DLD1 (cell line): ENCODE measurements around the gene CDKAL1.

ENCODE experiments used
- in situ Hi-C: cut with HindIII; loops from 2 replicates; pipeline ENCODE4 v1.10.0; 2017; ENCODE audit warnings: low sequenced_read_pairs

The CDKAL1 gene

DNA sequence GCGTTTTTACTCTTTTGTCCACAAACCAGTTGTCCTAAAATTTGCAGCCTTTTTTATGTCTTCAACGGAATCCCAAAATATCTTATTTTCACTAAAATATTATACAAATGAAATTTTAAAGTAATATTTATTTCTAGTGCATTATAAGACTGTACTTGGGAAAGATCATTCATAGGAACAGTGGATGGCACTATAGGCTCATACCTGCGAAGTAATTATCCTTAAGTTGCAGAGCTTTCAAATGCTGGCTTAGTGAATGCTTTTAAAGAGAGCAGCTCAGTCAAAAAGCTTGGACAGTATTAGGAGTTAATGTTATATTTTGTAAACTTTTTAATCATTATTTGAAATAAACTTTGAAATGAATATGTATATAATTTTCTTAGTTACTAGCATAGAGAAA is 254.9 kb downstream of the CDKAL1 start:
- in situ Hi-C loops: no loop called here

DNA sequence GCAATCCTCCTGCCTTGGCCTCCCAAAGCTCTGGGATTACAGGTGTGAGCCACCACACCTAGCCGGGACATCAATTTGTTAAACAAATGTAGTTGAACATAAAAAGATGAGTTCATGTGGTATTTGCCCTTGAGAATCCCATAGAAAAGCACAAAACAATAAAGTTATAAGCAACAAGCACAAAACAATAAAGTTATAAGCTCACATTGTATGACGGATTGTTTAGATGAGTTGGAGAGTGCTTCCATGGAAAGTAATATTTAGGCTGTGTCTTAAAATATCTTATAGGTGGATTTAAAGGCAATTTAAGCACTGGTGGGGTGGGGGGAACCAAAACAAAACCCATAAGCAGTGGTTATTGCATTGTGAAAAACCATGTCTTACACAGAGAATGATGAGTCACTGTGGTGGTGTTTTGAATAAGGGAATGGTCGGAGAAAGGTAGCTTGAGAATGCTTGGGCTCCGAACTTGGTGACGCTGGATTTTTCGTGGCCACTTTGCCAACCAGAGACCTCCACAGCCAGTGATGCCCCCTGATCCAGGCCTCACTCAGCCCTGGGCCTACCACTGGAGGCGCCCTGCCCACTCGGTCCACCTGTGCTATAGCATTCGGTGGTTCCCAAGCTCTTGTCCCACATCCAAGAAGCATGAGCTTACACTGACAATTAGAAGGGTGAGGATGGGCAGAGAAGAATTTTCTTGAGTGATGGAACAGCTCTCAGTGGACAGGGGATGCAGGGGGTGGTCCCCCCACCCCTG is 256.0 kb downstream of the CDKAL1 start:
- in situ Hi-C loops: no loop called here

DNA sequence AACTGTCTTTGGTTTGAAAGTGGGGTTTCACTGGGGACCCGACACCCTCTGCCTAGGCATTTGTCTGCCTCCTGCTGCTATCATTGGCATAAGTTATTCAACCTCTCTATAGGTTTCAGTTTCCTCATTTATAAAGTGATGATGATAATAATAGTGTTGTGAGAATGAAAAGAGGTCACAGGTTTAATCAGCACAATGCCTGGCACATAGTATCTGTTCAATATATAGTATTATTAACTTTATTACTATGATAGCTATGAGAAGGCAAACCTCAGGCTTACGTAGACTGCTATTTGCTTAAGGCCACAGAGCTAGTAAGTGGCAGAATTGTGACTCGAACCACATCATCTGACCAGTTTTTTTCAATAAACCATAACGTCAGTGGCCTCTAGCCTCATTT is 256.8 kb downstream of the CDKAL1 start:
- in situ Hi-C loops: no loop called here

DNA sequence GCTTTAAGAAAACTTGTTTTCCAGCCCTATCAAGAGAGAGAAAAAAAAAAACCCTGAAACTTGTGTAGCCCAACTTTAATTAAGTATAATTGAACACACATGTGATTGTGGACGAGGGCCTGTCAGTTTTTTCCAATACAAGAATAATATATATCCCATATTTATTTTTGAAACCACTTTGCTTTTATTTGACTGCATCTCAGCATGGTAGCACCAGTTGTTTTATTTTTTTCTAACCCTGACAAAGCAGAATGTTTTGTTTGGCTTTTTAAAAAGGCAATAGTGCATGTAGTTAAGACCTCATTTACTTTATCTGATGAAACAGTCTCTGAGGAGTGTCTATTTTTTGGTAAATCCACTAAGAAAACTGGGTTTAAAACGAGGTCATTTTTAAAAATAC is 257.7 kb downstream of the CDKAL1 start:
- in situ Hi-C loops: no loop called here

DNA sequence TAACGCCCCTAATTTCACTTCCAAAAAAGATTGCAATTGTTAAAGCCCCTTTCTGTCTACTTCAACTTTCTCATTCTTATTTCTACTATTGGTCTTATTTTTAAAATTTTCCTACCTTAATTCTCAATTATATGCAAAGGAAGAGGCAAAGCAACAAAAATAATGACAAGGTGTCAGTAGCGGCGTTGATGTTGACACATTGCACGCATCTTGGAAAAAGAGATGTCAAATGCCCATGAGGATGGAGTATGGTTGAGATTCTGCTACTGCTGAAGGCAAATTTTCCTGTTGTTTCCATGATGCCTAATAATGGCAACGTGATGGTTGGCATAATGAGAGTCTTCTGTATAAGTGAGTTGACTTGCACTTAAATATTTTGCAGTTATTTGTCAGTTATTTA is 258.9 kb downstream of the CDKAL1 start:
- in situ Hi-C loops: no loop called here

DNA sequence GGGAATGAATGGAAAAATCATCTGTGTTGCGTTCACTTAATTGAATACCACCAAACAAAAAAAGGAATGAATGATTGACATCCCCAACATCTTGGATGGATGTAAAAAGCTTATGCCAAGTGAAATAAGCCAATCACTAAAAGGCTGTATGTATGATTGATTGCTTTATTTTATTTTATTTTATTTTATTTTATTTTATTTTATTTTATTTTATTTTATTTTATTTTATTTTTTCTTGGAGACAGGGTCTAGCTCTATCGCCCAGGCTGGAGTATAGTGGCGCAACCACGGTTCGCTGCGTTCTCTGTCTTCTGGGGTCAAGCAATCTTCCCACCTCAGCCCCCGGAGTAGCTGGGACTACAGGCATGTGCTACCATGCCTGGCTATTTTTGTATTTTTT is 263.3 kb downstream of the CDKAL1 start:
- in situ Hi-C loops: no loop called here

DNA sequence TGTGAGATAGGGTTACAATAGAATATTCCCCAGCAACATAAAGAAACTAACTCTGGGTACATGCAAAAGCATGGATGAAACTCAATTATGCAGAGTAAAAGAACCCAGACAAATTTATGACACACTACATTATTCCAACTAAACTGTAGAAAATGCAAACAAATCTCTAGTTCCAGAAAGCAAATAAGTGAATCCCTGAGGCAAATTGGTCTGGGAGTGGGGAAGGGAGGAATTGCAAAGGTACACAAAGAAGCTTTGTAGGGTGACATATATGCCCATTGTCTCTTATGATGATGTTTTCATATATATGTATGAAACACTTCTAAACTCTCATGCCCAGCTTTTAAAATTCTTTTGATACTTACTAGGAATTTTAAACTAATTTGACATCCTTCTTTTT is 266.0 kb downstream of the CDKAL1 start:
- in situ Hi-C loops: no loop called here

DNA sequence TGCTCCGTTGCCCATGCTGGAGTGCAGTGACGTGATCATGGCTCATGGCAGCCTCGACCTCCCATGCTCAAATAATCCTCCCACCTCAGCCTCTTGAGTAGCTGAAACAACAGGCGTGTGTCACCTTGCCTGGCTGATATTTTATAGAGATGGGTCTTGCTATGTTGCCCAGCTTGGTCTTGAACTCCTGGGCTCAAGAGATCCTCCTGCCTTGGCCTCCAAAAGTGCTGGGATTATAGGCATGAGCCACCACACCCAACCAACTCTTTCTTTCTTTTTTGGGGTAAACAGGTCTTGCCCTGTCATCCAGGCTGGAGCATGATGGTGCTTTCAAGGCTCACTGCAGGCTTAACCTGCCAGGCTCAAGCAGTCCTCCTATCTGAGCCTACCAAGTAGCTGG is 266.4 kb downstream of the CDKAL1 start:
- in situ Hi-C loops: no loop called here

DNA sequence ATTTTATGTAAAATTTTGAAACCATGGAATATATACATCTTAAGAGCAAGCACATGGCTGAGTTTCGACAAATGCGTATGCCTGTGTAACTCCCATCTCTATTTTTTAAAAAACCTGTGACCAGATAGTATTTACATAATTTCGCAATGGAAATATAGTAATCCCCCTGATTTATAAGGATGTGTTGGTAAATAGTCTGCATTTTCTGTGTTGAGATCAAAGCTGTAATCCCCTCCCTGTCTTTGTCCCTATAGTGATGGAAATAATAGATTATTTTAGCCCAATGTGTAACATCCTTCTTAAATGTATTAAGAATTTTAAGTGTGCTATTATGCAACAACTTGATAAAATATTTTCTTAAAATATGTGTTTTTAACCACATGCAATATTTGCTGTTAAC is 267.3 kb downstream of the CDKAL1 start:
- in situ Hi-C loops: no loop called here

DNA sequence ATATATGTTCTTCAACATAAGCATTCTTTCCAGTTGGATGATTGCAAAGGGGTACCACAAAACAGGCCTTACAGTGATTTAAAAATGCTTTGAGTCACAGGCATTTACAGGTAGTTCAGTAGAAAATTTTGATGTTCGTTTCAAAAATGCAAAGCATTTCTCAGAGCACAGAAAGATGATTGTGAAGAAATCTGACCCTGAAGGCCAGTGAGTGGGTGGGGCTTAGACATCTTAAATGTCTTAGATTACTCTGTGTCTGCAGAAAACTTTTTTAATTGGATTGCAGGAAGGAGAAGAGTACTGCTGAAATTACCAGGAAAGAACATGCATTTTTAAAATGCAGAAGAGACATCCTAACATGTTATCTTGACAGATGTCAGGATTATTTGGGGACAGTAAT is 268.3 kb downstream of the CDKAL1 start:
- in situ Hi-C loops: no loop called here

DNA sequence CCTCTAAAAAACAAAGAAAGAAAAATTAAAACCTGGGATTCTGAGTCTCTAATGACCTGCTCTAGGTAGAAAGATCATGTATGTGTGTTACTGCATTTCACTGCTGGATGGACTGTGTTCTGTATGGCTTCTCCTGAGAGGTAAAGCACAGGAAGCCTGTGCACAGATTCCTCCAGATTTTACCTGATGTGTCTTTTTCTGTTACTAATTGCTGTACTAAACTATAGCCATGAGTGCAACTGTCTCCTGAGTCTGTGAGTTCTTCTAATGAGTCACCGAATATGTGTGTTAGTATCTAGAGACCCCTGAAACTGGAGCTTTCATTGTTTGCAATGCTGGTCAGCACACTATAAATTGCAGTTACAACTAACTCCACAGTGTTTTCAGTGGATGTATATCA is 270.8 kb downstream of the CDKAL1 start:
- in situ Hi-C loops: no loop called here

DNA sequence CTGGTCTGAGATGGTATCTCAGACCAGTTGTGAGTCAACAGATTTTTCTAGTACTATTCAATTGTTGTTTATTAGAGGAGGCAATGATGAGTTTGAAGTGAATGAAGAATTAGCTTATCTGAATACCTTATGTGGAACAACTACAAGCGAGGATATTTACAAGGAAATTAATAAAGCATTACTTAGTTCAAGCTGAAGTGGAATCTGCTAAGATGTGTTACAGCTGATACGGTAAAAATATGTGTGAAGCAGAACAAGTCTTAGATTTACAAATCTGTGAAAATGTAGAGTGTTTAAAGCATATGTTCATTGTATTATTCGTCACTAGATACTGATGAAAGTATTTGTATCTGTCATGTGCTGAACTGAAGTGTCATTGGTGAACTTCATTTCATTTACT is 272.4 kb downstream of the CDKAL1 start:
- in situ Hi-C loops: no loop called here

DNA sequence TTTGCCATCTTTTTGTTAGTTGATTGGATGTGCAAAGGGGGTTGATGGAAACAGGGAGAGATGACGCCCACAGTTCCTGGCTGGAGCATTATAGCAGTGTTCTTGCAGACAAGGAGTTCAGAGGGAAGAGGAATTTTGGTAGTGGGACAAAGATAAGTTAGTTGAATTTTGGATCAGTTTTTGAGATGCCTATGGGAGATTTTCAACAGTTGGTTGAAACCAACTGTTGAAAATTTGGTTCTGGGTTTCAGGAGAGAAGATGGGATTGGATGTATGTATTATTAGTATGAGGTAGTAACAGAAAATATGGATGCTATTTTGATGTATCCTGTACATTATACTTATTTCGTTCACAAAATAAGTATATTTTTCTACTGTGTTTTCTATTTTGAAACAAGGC is 274.2 kb downstream of the CDKAL1 start:
- in situ Hi-C loops: no loop called here

DNA sequence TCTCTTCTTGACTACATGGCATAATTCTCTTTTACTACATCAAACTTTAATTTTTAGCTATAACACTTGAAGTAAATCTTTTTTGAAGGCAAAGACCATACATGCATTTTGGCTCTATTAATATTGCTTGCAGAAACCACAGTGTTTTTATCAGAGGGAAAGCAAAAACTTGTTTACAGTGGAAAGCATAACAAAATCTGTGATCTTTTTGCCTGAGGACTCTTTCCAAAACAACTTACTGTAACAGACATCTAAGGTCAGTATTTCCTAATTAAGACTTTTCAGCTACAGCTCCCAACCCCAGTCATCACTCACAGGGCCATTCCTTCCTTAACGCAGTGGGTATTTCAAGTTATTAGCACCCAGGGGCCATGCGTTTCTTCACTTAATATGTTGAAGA is 274.7 kb downstream of the CDKAL1 start:
- in situ Hi-C loops: no loop called here

DNA sequence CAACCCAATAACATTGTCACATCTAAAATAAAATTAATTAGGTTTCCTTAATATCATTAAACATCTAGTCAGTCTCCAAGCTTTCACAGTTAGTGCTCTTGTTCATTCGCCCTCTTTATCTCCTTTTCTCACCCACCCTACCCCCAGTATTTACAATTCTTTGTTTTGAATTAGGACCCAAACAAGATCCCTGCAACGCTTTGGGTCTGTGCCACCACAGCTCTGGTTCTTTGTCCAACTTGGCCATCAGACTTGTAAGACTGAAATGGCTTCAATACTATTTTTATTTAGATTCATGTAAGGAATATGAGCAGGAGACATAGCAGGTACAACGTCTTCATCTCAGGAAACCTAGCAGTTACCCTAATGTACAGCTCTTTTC is 276.5 kb downstream of the CDKAL1 start:
- in situ Hi-C loops: no loop called here

DNA sequence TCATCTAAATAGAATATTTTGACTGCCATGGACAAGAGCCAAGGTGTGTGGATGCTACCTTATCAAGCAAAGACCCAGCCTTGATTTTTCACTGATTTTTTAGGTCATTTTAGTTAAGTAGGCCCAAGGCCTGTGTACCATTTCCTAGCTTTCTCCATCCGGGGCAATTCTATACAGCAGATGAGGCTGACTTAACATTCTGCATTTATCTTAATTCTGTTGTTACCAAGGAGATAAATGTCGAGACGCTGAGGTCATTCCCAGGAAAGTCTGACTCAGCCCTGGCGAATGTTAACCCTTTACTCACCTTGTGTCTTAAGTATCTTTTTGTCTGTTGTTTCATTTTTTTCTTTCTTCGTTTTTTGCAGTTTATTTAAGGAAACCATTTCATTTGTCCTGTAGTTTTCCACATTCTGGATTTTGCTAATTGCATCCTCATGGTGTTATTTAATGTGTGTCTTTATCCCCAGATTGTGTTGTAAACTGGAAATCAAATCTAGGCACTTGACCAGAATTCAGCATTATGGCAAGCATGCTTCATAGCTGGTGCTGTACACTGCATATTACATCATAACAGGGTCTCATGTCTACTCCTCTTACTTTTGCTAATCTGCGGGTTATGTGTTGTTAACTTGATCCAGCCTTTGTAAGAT is 277.0 kb downstream of the CDKAL1 start:
- in situ Hi-C loops: no loop called here

DNA sequence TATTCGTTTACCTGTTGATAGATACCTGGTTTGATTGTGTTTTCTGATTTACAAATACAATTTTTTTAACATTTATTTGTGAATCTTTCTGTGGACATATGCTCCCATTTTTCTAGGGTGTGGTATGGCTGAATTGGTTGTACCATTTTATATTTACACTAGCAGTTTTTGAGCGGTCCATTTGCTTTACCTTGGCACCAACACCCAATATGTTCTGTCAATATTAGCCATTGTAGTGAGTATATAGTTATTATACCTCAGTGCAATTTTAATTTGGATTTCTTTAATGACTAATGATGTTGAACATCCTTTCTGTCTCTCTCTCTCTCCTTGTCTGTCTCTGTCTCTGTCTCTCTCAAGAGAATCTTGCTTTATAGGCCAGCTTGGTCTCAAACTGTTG is 278.5 kb downstream of the CDKAL1 start:
- in situ Hi-C loops: no loop called here

DNA sequence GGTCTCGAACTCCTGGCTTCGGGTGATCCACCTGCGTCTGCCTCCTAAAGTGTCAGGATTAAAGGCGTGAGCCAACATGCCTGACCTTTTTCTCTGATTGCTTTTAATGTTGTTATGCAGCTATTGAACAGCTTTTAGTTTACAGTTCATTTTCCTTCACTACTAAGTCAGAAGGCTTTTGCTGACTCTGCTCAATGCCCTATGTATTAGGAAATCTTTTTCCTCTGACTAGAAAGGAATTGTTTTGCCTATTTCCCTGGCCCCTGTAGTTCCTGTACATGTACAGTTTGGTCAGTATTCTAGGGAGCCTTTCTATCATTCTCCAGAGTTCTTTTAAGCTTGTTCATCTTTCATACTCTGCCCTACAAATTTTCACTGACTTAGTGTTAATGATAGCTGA is 280.2 kb downstream of the CDKAL1 start:
- in situ Hi-C loops: no loop called here

DNA sequence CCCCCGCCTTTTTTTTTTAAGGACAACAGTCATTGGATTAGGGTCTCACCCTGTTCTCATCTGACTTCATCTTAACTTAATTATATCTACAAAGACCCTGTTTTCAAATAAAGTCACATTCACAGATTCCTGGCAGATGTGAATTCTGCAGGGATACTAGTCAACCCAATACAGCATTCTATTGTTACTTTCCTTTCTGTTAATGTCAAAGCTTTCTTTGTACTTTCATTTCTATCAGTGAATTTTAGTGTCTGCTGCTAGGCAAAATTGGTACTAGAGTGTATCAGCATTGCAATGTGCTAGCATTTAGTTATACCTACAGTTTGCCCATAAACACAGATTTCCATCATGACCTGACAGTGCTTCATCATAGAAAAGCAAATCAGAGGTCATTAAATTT is 281.9 kb downstream of the CDKAL1 start:
- in situ Hi-C loops: no loop called here

DNA sequence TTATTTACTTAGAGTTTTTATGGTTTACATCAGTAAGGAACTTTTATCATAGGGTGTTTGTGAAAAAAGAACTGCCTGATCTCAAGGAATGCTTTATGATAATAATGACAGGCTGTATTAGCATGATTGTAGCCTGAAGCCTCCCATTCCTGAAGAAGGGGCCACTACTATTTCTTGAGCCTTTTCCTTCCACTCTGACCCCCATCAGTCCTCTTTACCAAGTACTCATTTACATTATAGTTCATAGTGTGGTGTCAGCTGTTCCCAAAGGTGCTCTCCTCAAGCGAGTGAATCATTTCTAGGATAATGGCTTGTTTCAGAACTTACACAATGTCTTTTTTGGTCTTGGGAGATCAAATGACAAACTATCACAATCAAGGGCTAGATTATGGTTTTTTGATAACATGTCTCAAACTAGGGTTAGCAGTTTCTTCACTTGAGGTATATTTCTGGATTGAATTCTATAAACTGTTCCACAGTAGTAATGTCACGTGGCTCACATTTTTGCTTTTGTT is 283.6 kb downstream of the CDKAL1 start:
- in situ Hi-C loops: no loop called here

DNA sequence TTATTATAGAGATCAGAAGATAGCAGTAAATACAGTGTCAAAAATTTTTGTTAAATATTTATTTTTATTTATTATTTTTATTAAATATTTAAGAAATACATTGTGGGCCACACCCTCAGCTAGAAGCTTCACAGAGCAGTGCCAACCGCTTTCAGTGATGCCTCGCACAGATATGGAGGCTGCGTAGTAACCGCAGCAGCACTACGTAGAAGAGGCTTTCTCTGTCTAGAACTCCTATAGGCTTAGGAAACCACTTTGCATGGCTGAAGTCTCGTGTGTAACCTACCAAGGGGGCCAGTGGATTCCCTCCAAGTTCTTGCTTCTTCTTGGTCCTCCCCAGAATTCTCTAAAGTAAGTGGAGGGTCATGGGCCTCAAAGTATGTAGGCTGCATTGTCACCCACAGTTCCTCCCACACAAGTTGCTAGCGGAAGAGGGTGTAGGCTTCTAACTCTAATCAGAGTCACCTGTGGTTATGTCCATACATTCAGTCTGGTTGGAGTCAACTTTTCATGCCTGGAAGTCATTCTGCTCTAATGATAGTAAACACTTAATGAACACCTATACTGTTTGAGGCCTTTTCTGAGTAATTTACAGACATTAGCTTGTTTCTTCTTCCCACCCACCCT is 285.6 kb downstream of the CDKAL1 start:
- in situ Hi-C loops: no loop called here

DNA sequence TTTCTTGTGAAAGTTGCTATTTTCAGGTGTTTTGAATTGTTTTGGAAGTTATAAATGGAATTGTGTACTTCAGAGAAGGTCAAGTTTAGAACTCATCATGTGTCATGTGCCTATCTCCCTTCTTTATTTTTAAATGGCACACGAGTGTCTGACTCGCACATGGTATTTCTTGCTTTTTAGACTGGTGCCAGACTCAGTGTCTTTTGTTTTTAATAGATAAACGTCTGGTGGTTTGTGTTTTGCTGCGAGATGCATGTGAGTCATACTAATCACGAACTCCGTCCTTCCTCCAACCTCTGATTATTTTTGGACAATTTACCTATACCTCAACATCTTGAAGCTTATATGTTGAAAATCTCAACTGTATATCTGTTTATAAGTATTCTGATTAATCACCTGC is 292.1 kb downstream of the CDKAL1 start:
- in situ Hi-C loops: no loop called here
